ENCODE results near the gene CDV3.

Gene CDV3

GRCh38 chr3:133568294-133569014 is 5.0 kb upstream of the CDV3 start:
- DNase-seq, result no peak

- DNase-seq, result no peak
Observed at GRCh38 chr3:133570139-133570936, 3.1 kb upstream of the CDV3 start.

GRCh38 chr3:133570937-133571320 is 2.6 kb upstream of the CDV3 start:
- DNase-seq, result no peak

GRCh38 chr3:133572158-133573053 is 1.1 kb upstream of the CDV3 start:
- no peak for DNase-seq

- DNase-seq, result no peak
Observed at GRCh38 chr3:133573054-133573628, 345 bp upstream of the CDV3 start.

- no peak for DNase-seq
Observed at GRCh38 chr3:133574260-133574881, 885 bp downstream of the CDV3 start.

DNA sequence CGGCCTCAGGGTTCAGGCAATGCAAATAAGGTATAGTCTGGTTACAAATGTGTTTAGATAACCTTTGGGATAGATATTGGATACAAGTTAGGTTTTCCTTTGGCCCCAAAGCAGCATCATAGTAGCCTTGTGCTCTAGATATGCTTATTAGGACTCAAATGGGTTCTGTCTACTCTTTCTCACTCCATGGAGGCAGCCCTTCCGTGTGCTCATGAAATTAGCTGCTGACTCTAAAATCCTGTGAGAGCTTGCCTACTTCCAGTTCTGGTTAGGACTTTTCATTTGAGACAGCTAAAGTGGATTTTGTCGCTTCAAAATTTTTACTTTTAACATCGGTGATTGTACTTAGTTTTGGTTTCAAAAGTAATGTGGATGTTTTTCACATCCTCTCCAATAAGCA is 1.6 kb downstream of the CDV3 start:
- DNase-seq, result no peak

- DNase-seq, result no peak
Observed at GRCh38 chr3:133576169-133576568, 2.7 kb downstream of the CDV3 start.

GRCh38 chr3:133578548-133579191 is 5.2 kb downstream of the CDV3 start:
- no peak for DNase-seq

DNA sequence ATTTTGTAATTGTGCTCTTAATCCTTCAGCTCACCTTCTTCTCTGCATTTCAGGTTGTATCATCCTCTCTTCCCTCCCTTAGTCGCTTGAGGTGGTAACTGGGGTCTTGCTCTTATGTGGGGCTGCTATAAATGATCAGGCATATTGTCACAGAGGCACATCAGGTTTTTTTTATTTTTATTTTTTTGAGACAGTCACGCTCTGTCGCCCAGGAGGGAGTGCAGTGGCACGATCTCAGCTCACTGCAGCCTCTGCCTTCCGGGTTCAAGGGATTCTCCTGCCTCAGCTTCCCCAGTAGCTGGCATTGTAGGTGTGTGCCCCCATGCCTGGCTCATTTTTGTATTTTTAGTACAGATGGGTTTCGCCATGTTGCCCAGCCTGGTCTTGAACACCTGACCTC is 9.9 kb downstream of the CDV3 start:
- no peak for DNase-seq

DNA sequence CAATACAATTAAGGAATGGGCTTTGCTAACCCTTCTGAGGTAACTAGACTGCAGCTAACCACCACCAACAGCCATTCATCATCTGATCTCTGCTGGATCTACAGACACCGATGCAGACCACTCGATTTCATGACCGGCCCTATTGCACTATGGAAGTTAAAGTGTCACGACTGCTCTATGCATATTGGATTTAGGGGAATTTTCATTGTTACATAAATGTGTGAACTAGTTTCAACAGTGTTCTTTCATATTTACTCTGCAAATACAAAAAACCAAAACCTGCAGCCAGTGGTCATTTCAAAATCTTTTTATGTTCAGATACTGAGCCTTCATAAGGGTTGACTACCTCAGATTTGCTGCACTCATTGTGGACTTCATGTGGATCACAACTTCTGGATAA is 14.5 kb downstream of the CDV3 start:
- no peak for DNase-seq

DNA sequence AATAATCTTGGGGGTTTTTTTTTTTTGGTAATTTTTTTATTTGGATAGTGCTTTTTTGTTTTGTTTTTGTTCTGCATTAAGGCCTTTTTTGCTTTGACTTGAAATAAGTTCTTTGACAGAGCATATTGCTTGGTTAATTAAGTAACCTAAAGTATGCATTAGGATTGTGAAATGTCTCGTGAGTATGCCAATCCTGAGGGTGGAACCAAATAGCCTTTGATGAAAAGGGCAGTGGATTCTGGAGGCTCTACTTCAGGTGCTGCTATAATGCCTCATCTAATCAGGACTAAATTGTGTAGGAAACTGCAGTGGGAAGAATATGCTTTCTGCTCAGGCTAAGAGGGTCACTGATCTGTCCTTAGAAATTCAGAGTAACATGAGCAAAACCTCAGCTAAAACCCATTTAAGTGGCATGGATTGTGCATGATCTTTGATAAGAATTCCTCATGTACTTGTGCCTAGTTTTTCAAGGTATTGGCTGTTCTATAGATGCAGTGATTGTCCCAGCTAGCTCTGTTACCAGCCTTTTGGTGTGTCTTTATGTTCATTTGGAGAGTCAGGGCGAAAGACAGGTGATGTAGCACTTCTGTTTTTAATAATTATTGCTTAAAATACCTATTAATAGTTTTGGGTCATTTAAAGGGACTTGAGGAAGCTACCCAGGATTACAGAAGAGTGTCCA is 15.4 kb downstream of the CDV3 start:
- DNase-seq, result no peak

- no peak for DNase-seq
Observed at GRCh38 chr3:133589503-133589902, 16.0 kb downstream of the CDV3 start.

DNA sequence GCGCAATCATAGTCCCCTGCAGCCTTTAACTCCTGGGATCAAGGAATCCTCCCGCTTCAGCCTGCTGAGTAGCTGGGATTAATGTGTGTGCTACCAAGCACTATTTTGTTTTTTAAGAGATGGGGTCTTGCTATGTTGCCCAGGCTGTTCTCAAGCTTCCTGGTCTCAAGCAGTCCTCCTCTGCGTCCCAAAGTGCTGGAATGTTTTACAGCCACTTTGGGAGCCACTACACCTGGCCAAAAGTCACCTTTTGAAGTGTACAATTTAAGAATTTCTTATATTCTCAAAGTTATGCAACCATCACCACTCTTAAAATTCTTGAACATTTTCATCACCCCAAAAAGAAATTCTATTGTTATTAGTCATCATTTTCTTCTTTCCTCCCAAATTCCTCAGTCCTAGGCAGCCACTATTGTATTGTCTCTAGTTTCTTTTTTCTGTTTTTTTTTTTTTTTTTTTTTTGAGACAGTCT is 17.8 kb downstream of the CDV3 start:
- DNase-seq, result no peak

DNA sequence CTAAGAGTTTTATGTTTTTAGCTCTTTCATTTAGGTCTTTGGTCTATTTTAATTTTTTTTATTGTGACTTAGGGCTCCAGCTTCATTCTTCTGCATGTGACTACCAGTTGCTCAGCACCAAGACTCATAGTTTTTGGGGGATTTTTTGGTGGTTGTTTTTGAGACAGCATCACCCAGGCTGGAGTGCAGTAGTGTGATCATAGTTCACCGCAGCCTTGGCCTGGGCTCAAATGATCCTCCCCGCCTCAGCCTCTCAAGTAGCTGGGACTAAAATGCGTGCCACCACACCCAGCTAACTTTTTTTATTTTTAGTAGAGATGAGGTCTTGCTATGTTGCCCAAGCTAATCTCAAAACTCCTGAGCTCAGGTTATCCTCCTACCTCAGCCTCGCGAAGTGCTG is 19.4 kb downstream of the CDV3 start:
- no peak for DNase-seq

GRCh38 chr3:133593243-133593642 is 19.8 kb downstream of the CDV3 start:
- DNase-seq, result no peak

DNA sequence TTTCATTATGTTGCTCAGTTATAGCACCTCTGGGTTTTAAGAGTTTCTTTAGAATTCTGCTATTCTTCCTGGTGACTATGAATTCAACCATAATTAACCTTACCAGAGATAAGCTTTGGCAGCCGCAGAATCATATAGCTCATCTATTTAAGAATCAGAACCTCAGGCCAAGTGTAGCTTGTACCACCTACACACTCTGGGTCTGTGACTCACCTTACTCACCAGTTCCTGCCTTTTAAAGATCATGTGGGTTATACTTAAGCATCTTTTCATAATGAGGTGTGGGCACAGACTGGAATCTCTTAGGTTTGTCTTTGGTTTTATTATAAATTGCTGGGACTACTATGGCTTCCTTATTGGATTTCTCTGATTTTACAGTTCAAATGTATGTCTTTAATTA is 21.9 kb downstream of the CDV3 start:
- DNase-seq, result peak in 9 of 56 donors; percentile 1 to 52 (median 10)

DNA sequence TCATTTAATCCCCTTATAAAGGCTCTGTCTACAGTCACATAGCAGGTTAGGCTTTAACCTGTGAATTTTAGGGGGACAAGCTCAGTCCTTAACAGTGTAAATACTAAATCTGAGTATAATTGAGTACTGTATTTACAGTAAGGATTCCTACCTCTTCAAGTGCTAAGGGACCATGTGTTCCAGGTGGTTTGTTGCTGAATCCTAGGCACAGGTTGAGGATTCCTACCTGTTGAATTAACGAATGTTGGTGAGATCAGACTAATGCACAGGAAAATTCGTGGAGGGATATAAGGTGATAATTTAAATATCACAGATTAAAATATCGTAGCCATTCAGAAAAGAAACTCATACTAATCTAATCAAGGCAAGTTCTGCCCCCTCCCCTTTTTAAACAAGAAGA is 24.9 kb downstream of the CDV3 start:
- no peak for DNase-seq

GRCh38 chr3:133599280-133599679 is 25.8 kb downstream of the CDV3 start:
- no peak for DNase-seq

- no peak for DNase-seq
Observed at GRCh38 chr3:133600572-133601081, 27.1 kb downstream of the CDV3 start.
